Measurements from ENCODE around the gene REPS2. TPM values are rescaled to one million over a fixed set of nuclear protein-coding genes. Genes with fewer than 3 reads are reported as not detected.

Gene REPS2
- total RNA-seq, 2 experiments from 2014 or later: 0.41 to 4.0 TPM

DNA sequence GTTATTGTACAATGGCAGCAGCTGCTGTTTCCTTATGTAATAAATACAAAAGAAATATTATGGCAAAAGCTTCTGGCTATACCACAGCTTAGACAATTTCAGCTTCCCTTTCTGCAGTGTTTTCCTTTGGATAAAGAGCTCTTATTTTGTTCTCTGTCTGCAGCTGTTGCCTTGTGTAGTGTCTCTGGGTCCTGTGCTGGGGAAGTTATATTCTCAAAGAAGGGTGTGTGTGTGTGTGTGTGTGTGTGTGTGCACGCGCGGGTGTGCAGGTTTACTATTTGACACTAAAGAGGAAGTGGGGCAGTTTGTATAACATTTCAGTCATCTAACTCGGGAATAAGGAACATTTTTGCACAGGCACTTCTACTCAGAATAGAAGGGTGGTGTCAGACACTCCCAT lies 83.6 kb downstream of the REPS2 start:
- Histone ChIP-seq H3K4me1 (ENCODE audit: insufficient read depth, low read length, poor library complexity, severe bottlenecking) (peaks cover 3% of the 10 kb centered on the region), H3K36me3 (ENCODE audit: insufficient read depth, low read length) (no peaks in the 10 kb centered on the region), H3K4me3 (ENCODE audit: low read depth, low read length, poor library complexity, severe bottlenecking) (no peak overlapping the region), H3K9me2 (ENCODE audit: insufficient read depth, low read length) (no peaks in the 10 kb centered on the region), H3K9me3 (ENCODE audit: low read length) (no peaks in the 10 kb centered on the region), H3K79me2 (ENCODE audit: insufficient read depth, low read depth, low read length) (no peaks in the 10 kb centered on the region), H4K20me1 (ENCODE audit: insufficient read depth, low read length) (no peaks in the 10 kb centered on the region), H2AFZ (ENCODE audit: low read length) (no peak overlapping the region), H3K27ac (ENCODE audit: low read depth, low read length, poor library complexity, severe bottlenecking) (no peak overlapping the region), H3K4me2 (ENCODE audit: low read length) (no peak overlapping the region)
- TF ChIP-seq EZH2phosphoT487 (IDR thresholded peaks at IDR 0.05; ENCODE audit: borderline replicate concordance, low read depth, low read length): no peak
- TF ChIP-seq, protein P1, sequence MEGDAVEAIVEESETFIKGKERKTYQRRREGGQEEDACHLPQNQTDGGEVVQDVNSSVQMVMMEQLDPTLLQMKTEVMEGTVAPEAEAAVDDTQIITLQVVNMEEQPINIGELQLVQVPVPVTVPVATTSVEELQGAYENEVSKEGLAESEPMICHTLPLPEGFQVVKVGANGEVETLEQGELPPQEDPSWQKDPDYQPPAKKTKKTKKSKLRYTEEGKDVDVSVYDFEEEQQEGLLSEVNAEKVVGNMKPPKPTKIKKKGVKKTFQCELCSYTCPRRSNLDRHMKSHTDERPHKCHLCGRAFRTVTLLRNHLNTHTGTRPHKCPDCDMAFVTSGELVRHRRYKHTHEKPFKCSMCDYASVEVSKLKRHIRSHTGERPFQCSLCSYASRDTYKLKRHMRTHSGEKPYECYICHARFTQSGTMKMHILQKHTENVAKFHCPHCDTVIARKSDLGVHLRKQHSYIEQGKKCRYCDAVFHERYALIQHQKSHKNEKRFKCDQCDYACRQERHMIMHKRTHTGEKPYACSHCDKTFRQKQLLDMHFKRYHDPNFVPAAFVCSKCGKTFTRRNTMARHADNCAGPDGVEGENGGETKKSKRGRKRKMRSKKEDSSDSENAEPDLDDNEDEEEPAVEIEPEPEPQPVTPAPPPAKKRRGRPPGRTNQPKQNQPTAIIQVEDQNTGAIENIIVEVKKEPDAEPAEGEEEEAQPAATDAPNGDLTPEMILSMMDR (conservative IDR thresholded peaks at IDR 0.05; ENCODE audit: low read length): no peak
- POLR2A ChIA-PET: interaction anchor here (1.2 to 1.8 kb wide), 2 partner anchors 18 to 20 kb away, joined by 4 to 5 read pairs; no protein-coding TSS in a partner anchor
- peak; percentile 8 for DNase-seq (ENCODE audit: low spot score)
- CTCF ChIA-PET (ENCODE audit: unreplicated experiment): no interaction called here
- intact Hi-C loops (cut with micrococcal nuclease; ENCODE audit: unreplicated experiment): no loop called here
- BruUV-seq (replicated peaks): no TSS peak

DNA sequence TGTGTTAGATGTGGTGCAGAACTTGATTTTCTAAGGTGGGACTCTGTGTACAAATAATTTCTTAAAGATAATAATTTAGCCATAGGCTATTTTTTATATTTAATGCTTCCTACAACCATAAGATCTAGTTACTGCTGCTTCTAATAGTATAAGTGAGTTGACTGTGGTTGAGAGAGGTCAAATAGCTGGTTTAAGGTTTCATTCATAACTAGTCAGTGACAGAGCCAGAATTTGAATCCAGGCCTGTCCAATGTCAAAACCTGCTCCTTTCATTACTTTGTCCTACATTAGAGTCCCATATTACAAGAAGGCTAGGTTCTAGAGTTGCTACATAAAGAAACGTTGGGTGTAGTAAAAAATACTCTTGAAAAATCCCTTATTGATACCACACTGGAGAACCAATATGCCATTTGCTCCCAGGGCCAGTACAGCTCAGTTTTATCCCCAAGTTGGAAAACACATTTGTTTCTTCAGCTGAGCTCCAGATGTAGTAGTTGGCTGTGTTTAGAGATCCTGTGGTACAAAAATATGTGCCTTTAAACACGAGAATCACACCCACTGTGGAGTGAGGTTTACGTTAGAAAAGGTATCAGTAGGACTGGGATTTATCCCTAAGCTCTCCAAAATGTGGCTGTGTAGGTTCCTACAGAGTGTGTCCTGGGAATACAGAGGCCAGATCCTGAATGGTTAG lies 84.3 kb downstream of the REPS2 start:
- Histone ChIP-seq H2AFZ (ENCODE audit: low read length) (no peak overlapping the region), H3K36me3 (ENCODE audit: insufficient read depth, low read length) (no peaks in the 10 kb centered on the region), H3K4me2 (ENCODE audit: low read length) (no peak overlapping the region), H4K20me1 (ENCODE audit: insufficient read depth, low read length) (no peaks in the 10 kb centered on the region), H3K9me3 (ENCODE audit: low read length) (no peaks in the 10 kb centered on the region), H3K79me2 (ENCODE audit: insufficient read depth, low read depth, low read length) (no peaks in the 10 kb centered on the region), H3K4me3 (ENCODE audit: low read depth, low read length, poor library complexity, severe bottlenecking) (no peak overlapping the region), H3K27ac (ENCODE audit: low read depth, low read length, poor library complexity, severe bottlenecking) (no peak overlapping the region), H3K4me1 (ENCODE audit: insufficient read depth, low read length, poor library complexity, severe bottlenecking) (no peaks in the 10 kb centered on the region), H3K9me2 (ENCODE audit: insufficient read depth, low read length) (no peaks in the 10 kb centered on the region)
- no peak for DNase-seq (ENCODE audit: low spot score)
- TF ChIP-seq, protein P1 (conservative IDR thresholded peaks at IDR 0.05; ENCODE audit: low read length): no peak
- no peak for TF ChIP-seq EZH2phosphoT487 (IDR thresholded peaks at IDR 0.05; ENCODE audit: borderline replicate concordance, low read depth, low read length)
- POLR2A ChIA-PET: interaction anchor here (0.6 to 1.8 kb wide), 3 partner anchors 17 to 171 kb away, joined by 4 to 5 read pairs (median 4); no protein-coding TSS in a partner anchor
- CTCF ChIA-PET (ENCODE audit: unreplicated experiment): no interaction called here
- no TSS peak for BruUV-seq (replicated peaks)
- intact Hi-C loops (cut with micrococcal nuclease; ENCODE audit: unreplicated experiment): no loop called here

DNA sequence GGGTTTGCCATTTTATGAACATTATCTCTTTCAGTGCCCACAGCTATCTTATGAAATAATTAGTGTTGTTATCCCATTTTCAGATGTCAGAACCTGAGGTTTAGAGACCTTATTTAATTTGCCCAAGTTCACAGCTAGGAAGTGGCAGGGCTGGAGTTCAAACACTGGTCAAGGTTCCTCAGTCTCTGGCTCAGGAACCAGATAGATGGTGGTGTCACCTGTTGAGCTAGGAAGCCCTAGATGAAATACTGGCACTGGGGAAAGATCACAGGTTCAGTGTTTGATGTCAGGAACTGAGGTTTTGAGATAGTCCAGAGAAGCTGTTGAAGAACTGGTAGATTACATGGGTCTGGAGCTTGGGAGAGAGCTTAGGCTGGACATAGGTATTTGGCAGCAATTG lies 85.4 kb downstream of the REPS2 start:
- no peaks in the 10 kb centered on the region for H3K9me3 ChIP-seq (ENCODE audit: low read length)
- CTCF ChIA-PET (ENCODE audit: unreplicated experiment): no interaction called here
- no peak overlapping the region for H3K4me2 ChIP-seq (ENCODE audit: low read length)
- POLR2A ChIA-PET: interaction anchor here (0.6 kb wide), 1 partner anchor 31 kb away, joined by 3 read pairs; no protein-coding TSS in a partner anchor
- H3K36me3 ChIP-seq (ENCODE audit: insufficient read depth, low read length): no peaks in the 10 kb centered on the region
- H3K9me2 ChIP-seq (ENCODE audit: insufficient read depth, low read length): no peaks in the 10 kb centered on the region
- H2AFZ ChIP-seq (ENCODE audit: low read length): no peak overlapping the region
- H3K4me1 ChIP-seq (ENCODE audit: insufficient read depth, low read length, poor library complexity, severe bottlenecking): no peaks in the 10 kb centered on the region
- no peak overlapping the region for H3K4me3 ChIP-seq (ENCODE audit: low read depth, low read length, poor library complexity, severe bottlenecking)
- no peaks in the 10 kb centered on the region for H4K20me1 ChIP-seq (ENCODE audit: insufficient read depth, low read length)
- TF ChIP-seq EZH2phosphoT487 (IDR thresholded peaks at IDR 0.05; ENCODE audit: borderline replicate concordance, low read depth, low read length): no peak
- TF ChIP-seq, protein P1 (conservative IDR thresholded peaks at IDR 0.05; ENCODE audit: low read length): no peak
- no peaks in the 10 kb centered on the region for H3K79me2 ChIP-seq (ENCODE audit: insufficient read depth, low read depth, low read length)
- intact Hi-C loops (cut with micrococcal nuclease; ENCODE audit: unreplicated experiment): no loop called here
- no peak for DNase-seq (ENCODE audit: low spot score)
- BruUV-seq (replicated peaks): no TSS peak
- H3K27ac ChIP-seq (ENCODE audit: low read depth, low read length, poor library complexity, severe bottlenecking): no peak overlapping the region
